Gastrocnemius medialis (tissue), 4 donors: ENCODE results near the gene MRM2.

Experiments
- CTCF ChIP-seq, 5 experiments: fragments of 450-650 bp in 3 of 5; fragments of 200-600 bp in 2 of 5; sonication (generic) in 2 of 5; IDR thresholded peaks in 4 of 5; conservative IDR thresholded peaks in 1 of 5; 1 replicate in 4 of 5; 2 replicates in 1 of 5; pipeline ENCODE4 v1.5.1; 2016 to 2019; ENCODE audit warnings: antibody characterized with exemption in 5 of 5, mild to moderate bottlenecking in 3 of 5, moderate library complexity in 3 of 5
- POLR2A ChIP-seq, 2 donors: fragments of 450-650 bp; IDR thresholded peaks; one replicate each; pipeline ENCODE4 v1.6.1; 2017; ENCODE audit warnings: antibody characterized with exemption in 2 of 2, mild to moderate bottlenecking in 2 of 2, moderate library complexity in 2 of 2

GRCh38 chr7:2219136-2219535, 22.9 kb downstream of the MRM2 start:
- TF ChIP-seq CTCF (IDR thresholded peaks at IDR 0.05 in 4 of 5, conservative IDR thresholded peaks at IDR 0.05 in 1 of 5), result no peak
- no peak for TF ChIP-seq POLR2A (IDR thresholded peaks at IDR 0.05)
